Right lobe of liver (tissue), 4 donors: Measurements from ENCODE around the gene NCCRP1.

Experiments used
- POLR2A ChIP-seq: fragments of 450-650 bp; IDR thresholded peaks from one replicate; pipeline ENCODE4 v1.6.1; 2017; ENCODE audit warnings: antibody characterized with exemption, mild to moderate bottlenecking
- TF ChIP-seq, protein P1 (sequence below), 4 donors: fragments of 200-600 bp in 3 of 4; fragments of 450-650 bp in 1 of 4; IDR thresholded peaks; one replicate each; pipeline versions ENCODE4 v1.5.1 to v1.8.0; 2016 to 2022; ENCODE audit warnings: antibody characterized with exemption in 4 of 4, mild to moderate bottlenecking in 2 of 4
- donor health status: DM: no; HTN: no; CAD: no.
- donor health status: DM: no; HTN: no; CAD: no.
- donor health status: DM: no; HTN: yes; CAD: no.

DNA sequence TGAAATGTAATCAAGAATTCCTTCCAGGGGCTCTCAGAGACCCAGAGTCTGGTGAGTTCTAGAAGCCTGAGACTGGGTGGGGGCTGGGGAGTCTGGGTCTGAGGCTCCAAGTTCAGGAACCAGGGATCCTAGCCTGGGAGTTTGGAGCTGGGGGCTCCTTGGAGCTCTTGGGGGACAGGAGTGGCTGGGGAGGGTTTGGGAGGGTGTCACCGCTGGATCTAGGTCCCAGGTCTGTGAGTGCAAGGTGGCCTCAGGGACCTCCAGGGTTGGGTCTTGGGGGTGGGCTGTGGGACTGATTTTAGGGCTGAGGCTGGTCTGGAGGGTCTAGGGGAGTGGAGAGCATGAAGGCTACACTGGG is 6.2 kb downstream of the NCCRP1 start:
- TF ChIP-seq POLR2A: no peak
- TF ChIP-seq, protein P1, sequence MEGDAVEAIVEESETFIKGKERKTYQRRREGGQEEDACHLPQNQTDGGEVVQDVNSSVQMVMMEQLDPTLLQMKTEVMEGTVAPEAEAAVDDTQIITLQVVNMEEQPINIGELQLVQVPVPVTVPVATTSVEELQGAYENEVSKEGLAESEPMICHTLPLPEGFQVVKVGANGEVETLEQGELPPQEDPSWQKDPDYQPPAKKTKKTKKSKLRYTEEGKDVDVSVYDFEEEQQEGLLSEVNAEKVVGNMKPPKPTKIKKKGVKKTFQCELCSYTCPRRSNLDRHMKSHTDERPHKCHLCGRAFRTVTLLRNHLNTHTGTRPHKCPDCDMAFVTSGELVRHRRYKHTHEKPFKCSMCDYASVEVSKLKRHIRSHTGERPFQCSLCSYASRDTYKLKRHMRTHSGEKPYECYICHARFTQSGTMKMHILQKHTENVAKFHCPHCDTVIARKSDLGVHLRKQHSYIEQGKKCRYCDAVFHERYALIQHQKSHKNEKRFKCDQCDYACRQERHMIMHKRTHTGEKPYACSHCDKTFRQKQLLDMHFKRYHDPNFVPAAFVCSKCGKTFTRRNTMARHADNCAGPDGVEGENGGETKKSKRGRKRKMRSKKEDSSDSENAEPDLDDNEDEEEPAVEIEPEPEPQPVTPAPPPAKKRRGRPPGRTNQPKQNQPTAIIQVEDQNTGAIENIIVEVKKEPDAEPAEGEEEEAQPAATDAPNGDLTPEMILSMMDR (IDR thresholded peaks at IDR 0.05): no peak
